Naive B cell (primary cell): ENCODE results near the gene RAPGEF1. TPM values are rescaled to one million over a fixed set of nuclear protein-coding genes. Genes with fewer than 3 reads are reported as not detected.

Source experiments
- ATAC-seq, 2 donors: fragments of 150-1000 bp; cut with Tn5 transposase; 2 replicates each; pipeline ENCODE4 v1.10.0; 2021; ENCODE audit warnings: low read depth in 2 of 2, mild to moderate bottlenecking in 2 of 2, moderate library complexity in 2 of 2
- DNase-seq: peaks from one replicate; pipeline ENCODE4 v3.0.0; 2022
- H3K27ac Mint-ChIP-seq, 6 donors: one replicate each; pipeline ENCODE4 v1.8.0; 2020 to 2022; ENCODE audit warnings: mild to moderate bottlenecking in 6 of 6, mixed read lengths in 6 of 6, moderate library complexity in 5 of 6, inconsistent platforms in 2 of 6
- H3K27me3 Mint-ChIP-seq, 3 donors: one replicate each; pipeline ENCODE4 v1.8.0; 2021 to 2022; ENCODE audit warnings: mixed read lengths in 3 of 3, mild to moderate bottlenecking in 1 of 3
- H3K36me3 Mint-ChIP-seq, 2 donors: one replicate each; pipeline ENCODE4 v1.8.0; 2020 to 2022; ENCODE audit warnings: mixed read lengths in 2 of 2, inconsistent platforms in 1 of 2, mild to moderate bottlenecking in 1 of 2
- H3K4me1 Mint-ChIP-seq, 3 donors: one replicate each; pipeline ENCODE4 v1.8.0; 2020 to 2022; ENCODE audit warnings: mixed read lengths in 3 of 3, inconsistent platforms in 1 of 3, mild to moderate bottlenecking in 1 of 3, moderate library complexity in 1 of 3
- H3K4me3 Mint-ChIP-seq, 8 donors: one replicate each; pipeline ENCODE4 v1.8.0; 2020 to 2022; ENCODE audit warnings: mild to moderate bottlenecking in 8 of 8, mixed read lengths in 8 of 8, moderate library complexity in 8 of 8, inconsistent platforms in 2 of 8
- H3K9me3 Mint-ChIP-seq, 7 donors: one replicate each; pipeline ENCODE4 v1.8.0; 2020 to 2022; ENCODE audit warnings: mixed read lengths in 7 of 7, mild to moderate bottlenecking in 5 of 7, inconsistent platforms in 2 of 7, moderate library complexity in 1 of 7
- polyA plus RNA-seq, 6 donors: library from polyadenylated mRNA; unstranded; fragments of 300-500 nt; fragmentation: Illumina TruSeq; gene quantifications; one replicate each; pipeline ENCODE4 v1.2.3, GENCODE V29; 2021; ENCODE audit warnings: low read depth in 6 of 6

RAPGEF1 gene
- polyA plus RNA-seq, 6 donors from 2014 or later: 3.4 to 21.1 (median 7.9) TPM

GRCh38 chr9:131628459-131629225, 111.2 kb downstream of the RAPGEF1 start:
- peak overlapping the region; percentile 20 to 94 (median 86) for H3K27ac Mint-ChIP-seq
- peaks cover 29 to 40% (median 34%) of the 10 kb centered on the region in 3 donors for H3K4me1 Mint-ChIP-seq
- H3K27me3 Mint-ChIP-seq: no peaks in the 10 kb centered on the region
- H3K9me3 Mint-ChIP-seq: no peaks in the 10 kb centered on the region
- H3K4me3 Mint-ChIP-seq: peak overlapping the region in 1 of 8 donors; percentile 20
- ATAC-seq (no peak), DNase-seq (no peak)
- peaks cover 4 to 7% of the 10 kb centered on the region in 2 donors for H3K36me3 Mint-ChIP-seq

- H3K9me3 Mint-ChIP-seq: no peaks in the 10 kb centered on the region
- H3K4me1 Mint-ChIP-seq: peaks cover 26 to 39% (median 31%) of the 10 kb centered on the region in 3 donors
- no peaks in the 10 kb centered on the region for H3K27me3 Mint-ChIP-seq
- peak; percentile 23 for DNase-seq
- H3K36me3 Mint-ChIP-seq: peaks cover 1 to 2% of the 10 kb centered on the region in 2 donors
- H3K27ac Mint-ChIP-seq: peak overlapping the region; percentile 53 to 94 (median 88)
- H3K4me3 Mint-ChIP-seq: peak overlapping the region in 1 of 8 donors; percentile 15
- peak; percentile 37 to 60 for ATAC-seq
Observed at GRCh38 chr9:131627648-131628458, 112.0 kb downstream of the RAPGEF1 start.

GRCh38 chr9:131627326-131627647, 112.6 kb downstream of the RAPGEF1 start:
- DNase-seq: no peak
- no peaks in the 10 kb centered on the region for H3K36me3 Mint-ChIP-seq
- no peaks in the 10 kb centered on the region for H3K9me3 Mint-ChIP-seq
- ATAC-seq: no peak
- peak overlapping the region; percentile 53 to 94 (median 88) for H3K27ac Mint-ChIP-seq
- H3K4me1 Mint-ChIP-seq: peaks cover 23 to 43% (median 32%) of the 10 kb centered on the region in 3 donors
- no peaks in the 10 kb centered on the region for H3K27me3 Mint-ChIP-seq
- no peak overlapping the region for H3K4me3 Mint-ChIP-seq

GRCh38 chr9:131625790-131626670, 113.8 kb downstream of the RAPGEF1 start:
- H3K36me3 Mint-ChIP-seq: peaks cover 6 to 11% of the 10 kb centered on the region in 2 donors
- H3K4me1 Mint-ChIP-seq: peaks cover 31 to 46% (median 32%) of the 10 kb centered on the region in 3 donors
- H3K9me3 Mint-ChIP-seq: peaks cover 0 to 2% (median 0%) of the 10 kb centered on the region in 7 donors
- H3K4me3 Mint-ChIP-seq: no peak overlapping the region
- no peaks in the 10 kb centered on the region for H3K27me3 Mint-ChIP-seq
- DNase-seq: no peak
- peak overlapping the region in 3 of 6 donors; percentile 33 to 76 (median 36) for H3K27ac Mint-ChIP-seq
- no peak for ATAC-seq

GRCh38 chr9:131625508-131625787, 114.4 kb downstream of the RAPGEF1 start:
- peaks cover 26 to 43% (median 27%) of the 10 kb centered on the region in 3 donors for H3K4me1 Mint-ChIP-seq
- H3K9me3 Mint-ChIP-seq: peaks cover 0 to 2% (median 0%) of the 10 kb centered on the region in 7 donors
- ATAC-seq (no peak), DNase-seq (no peak)
- H3K4me3 Mint-ChIP-seq: no peak overlapping the region
- peak overlapping the region in 2 of 6 donors; percentile 33 to 36 for H3K27ac Mint-ChIP-seq
- peaks cover 6 to 12% of the 10 kb centered on the region in 2 donors for H3K36me3 Mint-ChIP-seq
- no peaks in the 10 kb centered on the region for H3K27me3 Mint-ChIP-seq

- Mint-ChIP-seq H3K9me3 (peaks cover 0 to 2% (median 0%) of the 10 kb centered on the region in 7 donors), H3K4me3 (no peak overlapping the region), H3K36me3 (peaks cover 6 to 12% of the 10 kb centered on the region in 2 donors), H3K27ac (peak overlapping the region in 5 of 6 donors; percentile 43 to 88 (median 76)), H3K4me1 (peaks cover 21 to 37% (median 22%) of the 10 kb centered on the region in 3 donors), H3K27me3 (no peaks in the 10 kb centered on the region)
- no peak for DNase-seq
- no peak for ATAC-seq
Observed at GRCh38 chr9:131624636-131625507, 115.0 kb downstream of the RAPGEF1 start.

- Mint-ChIP-seq H3K9me3 (peaks cover 0 to 2% (median 0%) of the 10 kb centered on the region in 7 donors), H3K27ac (peak overlapping the region in 3 of 6 donors; percentile 43 to 88 (median 49)), H3K36me3 (peaks cover 8 to 22% of the 10 kb centered on the region in 2 donors), H3K4me3 (peak overlapping the region in 1 of 8 donors; percentile 53), H3K4me1 (peaks cover 20 to 32% (median 25%) of the 10 kb centered on the region in 3 donors), H3K27me3 (no peaks in the 10 kb centered on the region)
- ATAC-seq: no peak
- DNase-seq: no peak
Observed at GRCh38 chr9:131623655-131624330, 116.1 kb downstream of the RAPGEF1 start.

- DNase-seq: no peak
- peak overlapping the region; percentile 21 to 90 (median 62) for H3K27ac Mint-ChIP-seq
- H3K9me3 Mint-ChIP-seq: peaks cover 0 to 2% (median 0%) of the 10 kb centered on the region in 7 donors
- ATAC-seq: peak; percentile 23 to 46
- peak overlapping the region in 1 of 8 donors; percentile 53 for H3K4me3 Mint-ChIP-seq
- no peaks in the 10 kb centered on the region for H3K27me3 Mint-ChIP-seq
- H3K4me1 Mint-ChIP-seq: peaks cover 15 to 31% (median 21%) of the 10 kb centered on the region in 3 donors
- H3K36me3 Mint-ChIP-seq: peaks cover 18 to 28% of the 10 kb centered on the region in 2 donors
Observed at GRCh38 chr9:131622523-131622922, 117.4 kb downstream of the RAPGEF1 start.

- DNase-seq (peak; percentile 28), ATAC-seq (peak; percentile 76 to 81)
- Mint-ChIP-seq H3K27ac (peak overlapping the region; percentile 33 to 94 (median 88)), H3K9me3 (peaks cover 0 to 2% (median 0%) of the 10 kb centered on the region in 7 donors), H3K4me1 (peaks cover 15 to 29% (median 21%) of the 10 kb centered on the region in 3 donors), H3K4me3 (peak overlapping the region in 6 of 8 donors; percentile 49 to 82 (median 54)), H3K27me3 (no peaks in the 10 kb centered on the region), H3K36me3 (peaks cover 22 to 28% of the 10 kb centered on the region in 2 donors)
Observed at GRCh38 chr9:131621551-131622358, 118.1 kb downstream of the RAPGEF1 start.

- Mint-ChIP-seq H3K4me3 (peak overlapping the region in 6 of 8 donors; percentile 49 to 82 (median 54)), H3K27me3 (no peaks in the 10 kb centered on the region), H3K4me1 (peaks cover 15 to 29% (median 21%) of the 10 kb centered on the region in 3 donors), H3K9me3 (peaks cover 0 to 2% (median 0%) of the 10 kb centered on the region in 7 donors), H3K27ac (peak overlapping the region; percentile 33 to 94 (median 88)), H3K36me3 (peaks cover 23 to 35% of the 10 kb centered on the region in 2 donors)
- no peak for ATAC-seq
- no peak for DNase-seq
Observed at GRCh38 chr9:131620764-131621520, 118.9 kb downstream of the RAPGEF1 start.
